ENCODE measurements around the gene MED22. TPM values are rescaled to one million over a fixed set of nuclear protein-coding genes. Genes with fewer than 3 reads are reported as not detected.

Gene MED22
- polyA plus RNA-seq, 1 donor (not counting 4 experiments of a cell fraction or from before 2014, with no cell fraction given): 15.9 TPM

DNA sequence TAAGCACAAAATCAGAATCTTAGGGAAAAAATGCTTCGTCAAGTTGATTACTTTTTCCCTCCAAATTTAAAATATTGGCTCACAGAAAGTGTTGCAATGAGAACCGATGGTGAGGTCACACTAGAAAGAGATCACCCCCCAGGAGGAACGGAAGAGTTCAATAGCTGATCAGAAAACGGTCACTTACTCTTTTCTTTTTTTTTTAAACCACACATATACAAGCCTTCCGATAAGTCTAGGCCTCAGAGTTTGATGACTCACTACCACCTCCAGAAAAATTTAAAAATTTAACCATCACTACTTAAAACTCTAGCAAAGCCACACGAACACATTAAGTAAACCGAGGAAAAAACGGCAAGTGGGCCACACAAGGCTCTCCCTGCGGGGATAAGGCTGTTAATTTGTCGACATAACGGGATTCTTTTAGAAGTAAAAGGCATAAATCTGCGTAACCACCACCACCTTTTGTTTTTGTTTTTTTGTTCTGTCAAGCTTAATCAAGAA, 26.7 kb upstream of the MED22 start:
- peak overlapping the region; percentile 81 for H3K4me2 ChIP-seq (ENCODE audit: control insufficient read depth, extremely low read depth, insufficient read depth, low read depth, low read length)
- peak overlapping the region; percentile 97 for H3K9ac ChIP-seq (ENCODE audit: control insufficient read depth, extremely low read depth, insufficient read depth, low read length)
- H3K79me2 ChIP-seq (ENCODE audit: control insufficient read depth, insufficient read depth, low read length): peaks cover 59% of the 10 kb centered on the region
- no peak for TF ChIP-seq CTCF (optimal IDR thresholded peaks at IDR 0.05 in 1 of 3, IDR thresholded peaks at IDR 0.05 in 1 of 3, conservative IDR thresholded peaks at IDR 0.05 in 1 of 3; ENCODE audit: extremely low read depth in 1 of 3, insufficient read depth in 2 of 3, low read length in 3 of 3)
- TF ChIP-seq EZH2 (IDR thresholded peaks at IDR 0.05; ENCODE audit: low read length): no peak
- FAIRE-seq (no peak), DNase-seq (ENCODE audit: low read depth, low spot score) (no peak)
- H3K4me1 ChIP-seq (ENCODE audit: control insufficient read depth, extremely low read depth, insufficient read depth, low read length): peaks cover 35% of the 10 kb centered on the region
- peak overlapping the region; percentile 83 to 99 (median 95) for H3K4me3 ChIP-seq (ENCODE audit: control insufficient read depth in 2 of 3, extremely low read depth in 1 of 3, insufficient read depth in 2 of 3, low read depth in 1 of 3, low read length in 3 of 3)
- peaks cover 8% of the 10 kb centered on the region for H3K9me1 ChIP-seq (ENCODE audit: control insufficient read depth, extremely low read depth, insufficient read depth, low read length)
- H3K27ac ChIP-seq (ENCODE audit: control insufficient read depth, insufficient read depth, low read length): peak overlapping the region; percentile 92
- peaks cover 20 to 21% of the 10 kb centered on the region in 2 experiments for H3K36me3 ChIP-seq (ENCODE audit: control insufficient read depth in 2 of 2, extremely low read depth in 1 of 2, insufficient read depth in 2 of 2, low read length in 2 of 2)
- no peaks in the 10 kb centered on the region for H3K27me3 ChIP-seq (ENCODE audit: control insufficient read depth, extremely low read depth, insufficient read depth, low read length)
- no peaks in the 10 kb centered on the region for H3K9me3 ChIP-seq (ENCODE audit: control insufficient read depth, low read depth, low read length)
- dilution Hi-C loops (cut with MboI; ENCODE audit: extremely low pct_ligation_motif_present, low sequenced_read_pairs): no loop called here
- H2AFZ ChIP-seq (ENCODE audit: control insufficient read depth, low read length): no peak overlapping the region
- peaks cover 32% of the 10 kb centered on the region for H4K20me1 ChIP-seq (ENCODE audit: control insufficient read depth, extremely low read depth, insufficient read depth, low read length)

DNA sequence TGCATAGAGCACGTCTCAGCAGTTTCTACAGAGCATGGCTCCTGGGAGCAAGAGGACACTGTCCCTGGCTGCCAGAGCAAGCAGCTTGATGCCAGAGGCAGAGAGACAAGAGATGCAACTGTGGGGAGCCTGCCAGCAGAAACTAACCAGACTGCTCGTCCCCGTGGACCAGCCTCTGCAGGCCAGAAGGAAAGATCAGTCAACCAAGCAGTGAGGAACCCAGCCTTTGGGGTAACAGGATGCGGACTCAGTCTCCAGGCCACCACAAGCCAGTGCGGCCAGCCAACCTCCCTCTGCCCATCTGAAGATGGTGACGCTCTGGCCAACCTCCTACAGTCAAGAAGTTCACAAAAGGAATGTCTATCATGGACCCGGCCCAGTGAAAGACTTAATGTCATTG, 24.2 kb upstream of the MED22 start:
- Histone ChIP-seq H3K4me2 (ENCODE audit: control insufficient read depth, extremely low read depth, insufficient read depth, low read depth, low read length) (peak overlapping the region; percentile 73), H3K9ac (ENCODE audit: control insufficient read depth, extremely low read depth, insufficient read depth, low read length) (no peak overlapping the region), H4K20me1 (ENCODE audit: control insufficient read depth, extremely low read depth, insufficient read depth, low read length) (peaks cover 56% of the 10 kb centered on the region), H3K9me1 (ENCODE audit: control insufficient read depth, extremely low read depth, insufficient read depth, low read length) (peaks cover 8% of the 10 kb centered on the region), H3K36me3 (ENCODE audit: control insufficient read depth in 2 of 2, extremely low read depth in 1 of 2, insufficient read depth in 2 of 2, low read length in 2 of 2) (peaks cover 26 to 37% of the 10 kb centered on the region in 2 experiments), H3K4me1 (ENCODE audit: control insufficient read depth, extremely low read depth, insufficient read depth, low read length) (peaks cover 53% of the 10 kb centered on the region), H3K27ac (ENCODE audit: control insufficient read depth, insufficient read depth, low read length) (no peak overlapping the region), H3K27me3 (ENCODE audit: control insufficient read depth, extremely low read depth, insufficient read depth, low read length) (no peaks in the 10 kb centered on the region), H3K79me2 (ENCODE audit: control insufficient read depth, insufficient read depth, low read length) (peaks cover 84% of the 10 kb centered on the region), H2AFZ (ENCODE audit: control insufficient read depth, low read length) (no peak overlapping the region), H3K4me3 (ENCODE audit: control insufficient read depth in 2 of 3, extremely low read depth in 1 of 3, insufficient read depth in 2 of 3, low read depth in 1 of 3, low read length in 3 of 3) (no peak overlapping the region), H3K9me3 (ENCODE audit: control insufficient read depth, low read depth, low read length) (no peaks in the 10 kb centered on the region)
- TF ChIP-seq EZH2 (IDR thresholded peaks at IDR 0.05; ENCODE audit: low read length): no peak
- TF ChIP-seq CTCF (optimal IDR thresholded peaks at IDR 0.05 in 1 of 3, IDR thresholded peaks at IDR 0.05 in 1 of 3, conservative IDR thresholded peaks at IDR 0.05 in 1 of 3; ENCODE audit: extremely low read depth in 1 of 3, insufficient read depth in 2 of 3, low read length in 3 of 3): no peak
- no peak for DNase-seq (ENCODE audit: low read depth, low spot score)
- no peak for FAIRE-seq
- dilution Hi-C loops (cut with MboI; ENCODE audit: extremely low pct_ligation_motif_present, low sequenced_read_pairs): no loop called here
